Measurements from ENCODE around the gene ZBTB46.
"Not testable (repeated sequence)": the region's sequence is repeated elsewhere in the genome, so short reads cannot be mapped to it uniquely, and the experiment has no call there.

ZBTB46 gene

GRCh38 chr20:63830841-63831588 is at the start of gene ZBTB46:
Gene ZBTB46 (minus strand): TSS chr20:63831264. CDS start chr20:63790757, 40,507 bp downstream.
- peak; percentile 62 for DNase-seq

GRCh38 chr20:63878899-63879663 is 48.0 kb upstream of the ZBTB46 start:
- no peak for DNase-seq

GRCh38 chr20:63877755-63878470 is 46.8 kb upstream of the ZBTB46 start:
- no peak for DNase-seq

GRCh38 chr20:63876489-63877036 is 45.5 kb upstream of the ZBTB46 start:
- no peak for DNase-seq

GRCh38 chr20:63874241-63874640 is 43.2 kb upstream of the ZBTB46 start:
- DNase-seq: not testable (repeated sequence)

GRCh38 chr20:63873477-63873971 is 42.5 kb upstream of the ZBTB46 start:
- peak; percentile 70 for DNase-seq

- DNase-seq: no peak
Observed at GRCh38 chr20:63868264-63868663, 37.2 kb upstream of the ZBTB46 start.

GRCh38 chr20:63867042-63867441 is 36.0 kb upstream of the ZBTB46 start:
- not testable (repeated sequence) for DNase-seq

GRCh38 chr20:63864978-63865640 is 34.0 kb upstream of the ZBTB46 start, which contains the start of gene TPD52L2:
Gene TPD52L2 (plus strand): TSS chr20:63865270. CDS start chr20:63865366, 96 bp downstream.
- DNase-seq: peak; percentile 99

GRCh38 chr20:63864545-63864977 is 33.5 kb upstream of the ZBTB46 start:
- DNase-seq: no peak

GRCh38 chr20:63863798-63864544 is 32.9 kb upstream of the ZBTB46 start:
- DNase-seq: peak; percentile 85

- no peak for DNase-seq
Observed at GRCh38 chr20:63863021-63863797, 32.1 kb upstream of the ZBTB46 start.

- no peak for DNase-seq
Observed at GRCh38 chr20:63861981-63862901, 31.2 kb upstream of the ZBTB46 start.

- DNase-seq: no peak
Observed at GRCh38 chr20:63861365-63861934, 30.4 kb upstream of the ZBTB46 start, which contains the start of gene ABHD16B. Gene ABHD16B (plus strand): TSS chr20:63861498. CDS start chr20:63861541, 43 bp downstream.

- DNase-seq: no peak
Observed at GRCh38 chr20:63860325-63861051, 29.4 kb upstream of the ZBTB46 start.

GRCh38 chr20:63859166-63859699 is 28.2 kb upstream of the ZBTB46 start:
- DNase-seq: no peak

- DNase-seq: no peak
Observed at GRCh38 chr20:63858393-63859165, 27.5 kb upstream of the ZBTB46 start.

Data from stimulated activated CD4-positive, alpha-beta T cell treated with anti-CD3 and anti-CD28 coated beads, Interleukin-15, amount 100 ng/mL, for 24 hours (primary cell).